PC-9 (cell line): ENCODE measurements around the gene SLAMF1. TPM values are rescaled to one million over a fixed set of nuclear protein-coding genes. Genes with fewer than 3 reads are reported as not detected.

Source experiments
- BruUV-seq: library from RNA; stranded (reverse); fragments of 400-500 nt; replicated peaks from 2 replicates; lab custom pipeline; 2021; lab: Mats Ljungman, UMichigan
- CTCF ChIA-PET: fragments of 300-600 bp; sonication (Branson Sonifier 250); formaldehyde crosslinking; loops from one replicate; lab custom pipeline; 2022; ENCODE audit warnings: antibody characterized with exemption; lab: Charles Lee
- POLR2A ChIA-PET: fragments of 300-600 bp; sonication (Branson Sonifier 250); formaldehyde crosslinking; loops from one replicate; lab custom pipeline; 2022; ENCODE audit warnings: antibody characterized with exemption; ENCODE audit not compliant: unreplicated experiment; lab: Charles Lee
- DNase-seq, 2 experiments: peaks; one replicate each; pipeline versions ENCODE4 v3.0.0 to v3.0.0-alpha.2; 2015 to 2022; ENCODE audit warnings: mixed read lengths in 1 of 2
- H2AFZ ChIP-seq: fragments of 200-600 bp; sonication (generic); 2 replicates; pipeline ENCODE4 v1.8.1; 2017; ENCODE audit warnings: antibody characterized with exemption
- H3F3A ChIP-seq: fragments of 200-600 bp; sonication (generic); 2 replicates; pipeline ENCODE4 v1.8.1; 2017; ENCODE audit warnings: antibody characterized with exemption, mild to moderate bottlenecking, low read depth; ENCODE audit not compliant: insufficient read depth
- H3K27ac ChIP-seq: fragments of 200-600 bp; sonication (generic); 2 replicates; pipeline ENCODE4 v1.6.1; 2016; ENCODE audit warnings: mixed run types
- H3K27me3 ChIP-seq: fragments of 200-600 bp; sonication (generic); 2 replicates; pipeline ENCODE4 v1.6.1; 2016; ENCODE audit warnings: low read depth, mixed run types; ENCODE audit not compliant: insufficient read depth
- H3K36me3 ChIP-seq: fragments of 200-600 bp; sonication (generic); 2 replicates; pipeline ENCODE4 v1.6.1; 2016; ENCODE audit warnings: low read depth, mixed run types
- H3K4me1 ChIP-seq: fragments of 200-600 bp; sonication (generic); replicated peaks from 2 replicates; pipeline ENCODE4 v1.6.1; 2016; ENCODE audit warnings: mixed run types; ENCODE audit not compliant: insufficient read depth
- H3K4me2 ChIP-seq: fragments of 200-600 bp; sonication (generic); 2 replicates; pipeline ENCODE4 v1.6.1; 2017; ENCODE audit warnings: mixed run types
- H3K4me3 ChIP-seq: fragments of 200-600 bp; sonication (generic); 2 replicates; pipeline ENCODE4 v1.6.1; 2016; ENCODE audit warnings: mixed run types
- H3K79me2 ChIP-seq: fragments of 200-600 bp; sonication (generic); 2 replicates; pipeline ENCODE4 v1.6.1; 2017; ENCODE audit warnings: low read depth, mixed run types
- H3K9me2 ChIP-seq: fragments of 200-600 bp; sonication (generic); 2 replicates; pipeline ENCODE4 v1.8.1; 2017; ENCODE audit warnings: mild to moderate bottlenecking; ENCODE audit not compliant: insufficient read depth
- H3K9me3 ChIP-seq: fragments of 200-600 bp; sonication (generic); 2 replicates; pipeline ENCODE4 v1.8.1; 2016; ENCODE audit warnings: low read depth; ENCODE audit not compliant: insufficient read depth
- H4K20me1 ChIP-seq: fragments of 200-600 bp; sonication (generic); 2 replicates; pipeline ENCODE4 v1.8.1; 2017; ENCODE audit not compliant: insufficient read depth
- EZH2 ChIP-seq: fragments of 200-600 bp; sonication (generic); IDR thresholded peaks from 2 replicates; pipeline ENCODE4 v1.8.0; 2017; ENCODE audit warnings: antibody characterized with exemption, low read depth
- intact Hi-C: fragments of 100-400 bp; cut with micrococcal nuclease; formaldehyde crosslinking; loops from one replicate; pipeline ENCODE4 v1.10.0; 2022; ENCODE audit not compliant: unreplicated experiment
- total RNA-seq: library from RNA; stranded (reverse); gene quantifications from 2 replicates; pipeline ENCODE4 v1.2.3, GENCODE V29; 2021
- TF ChIP-seq, protein P1 (sequence below): fragments of 200-600 bp; sonication (generic); conservative IDR thresholded peaks from 2 replicates; pipeline ENCODE4 v1.6.1; 2017; ENCODE audit warnings: mixed run types, antibody characterized with exemption, mild to moderate bottlenecking, moderate library complexity

Gene SLAMF1
- total RNA-seq, 1 experiment from 2014 or later, result not detected

DNA sequence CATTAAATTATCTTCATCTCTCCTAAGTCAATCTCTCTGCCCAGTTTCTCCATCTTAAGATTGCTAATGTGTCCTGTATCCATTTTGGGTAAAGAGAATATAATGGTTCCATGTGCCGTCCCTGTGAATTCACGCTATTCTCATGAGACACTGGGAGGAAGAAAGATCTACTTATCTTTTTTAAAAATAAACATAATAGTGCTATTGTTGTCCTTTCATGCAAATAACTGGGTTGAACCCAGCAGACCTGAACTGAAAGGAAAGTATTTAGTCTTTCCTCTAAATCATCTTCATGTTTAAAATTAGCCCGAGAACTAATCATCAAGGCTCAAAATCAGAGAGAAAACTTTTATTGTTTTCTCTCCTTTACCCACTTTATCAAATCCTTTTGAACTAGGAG is 22.4 kb downstream of the SLAMF1 start:
- no peak overlapping the region for H3K4me2 ChIP-seq
- H3K27me3 ChIP-seq, result peaks cover 40% of the 10 kb centered on the region; the same call in 1 of the 2 replicates
- no peaks in the 10 kb centered on the region for H3K9me2 ChIP-seq
- intact Hi-C loops, result no loop called here
- no peaks in the 10 kb centered on the region for H3K4me1 ChIP-seq
- BruUV-seq, result no TSS peak
- ChIA-PET POLR2A (no interaction called here), CTCF (no interaction called here)
- no peak overlapping the region for H3K4me3 ChIP-seq
- H3K9me3 ChIP-seq, result no peaks in the 10 kb centered on the region
- H3K36me3 ChIP-seq, result no peaks in the 10 kb centered on the region
- no peak overlapping the region for H2AFZ ChIP-seq
- H3K79me2 ChIP-seq, result no peaks in the 10 kb centered on the region
- no peaks in the 10 kb centered on the region for H3F3A ChIP-seq
- TF ChIP-seq, protein P1, sequence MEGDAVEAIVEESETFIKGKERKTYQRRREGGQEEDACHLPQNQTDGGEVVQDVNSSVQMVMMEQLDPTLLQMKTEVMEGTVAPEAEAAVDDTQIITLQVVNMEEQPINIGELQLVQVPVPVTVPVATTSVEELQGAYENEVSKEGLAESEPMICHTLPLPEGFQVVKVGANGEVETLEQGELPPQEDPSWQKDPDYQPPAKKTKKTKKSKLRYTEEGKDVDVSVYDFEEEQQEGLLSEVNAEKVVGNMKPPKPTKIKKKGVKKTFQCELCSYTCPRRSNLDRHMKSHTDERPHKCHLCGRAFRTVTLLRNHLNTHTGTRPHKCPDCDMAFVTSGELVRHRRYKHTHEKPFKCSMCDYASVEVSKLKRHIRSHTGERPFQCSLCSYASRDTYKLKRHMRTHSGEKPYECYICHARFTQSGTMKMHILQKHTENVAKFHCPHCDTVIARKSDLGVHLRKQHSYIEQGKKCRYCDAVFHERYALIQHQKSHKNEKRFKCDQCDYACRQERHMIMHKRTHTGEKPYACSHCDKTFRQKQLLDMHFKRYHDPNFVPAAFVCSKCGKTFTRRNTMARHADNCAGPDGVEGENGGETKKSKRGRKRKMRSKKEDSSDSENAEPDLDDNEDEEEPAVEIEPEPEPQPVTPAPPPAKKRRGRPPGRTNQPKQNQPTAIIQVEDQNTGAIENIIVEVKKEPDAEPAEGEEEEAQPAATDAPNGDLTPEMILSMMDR, result no peak
- no peak for TF ChIP-seq EZH2
- DNase-seq, result no peak
- H4K20me1 ChIP-seq, result no peaks in the 10 kb centered on the region
- H3K27ac ChIP-seq, result no peak overlapping the region

DNA sequence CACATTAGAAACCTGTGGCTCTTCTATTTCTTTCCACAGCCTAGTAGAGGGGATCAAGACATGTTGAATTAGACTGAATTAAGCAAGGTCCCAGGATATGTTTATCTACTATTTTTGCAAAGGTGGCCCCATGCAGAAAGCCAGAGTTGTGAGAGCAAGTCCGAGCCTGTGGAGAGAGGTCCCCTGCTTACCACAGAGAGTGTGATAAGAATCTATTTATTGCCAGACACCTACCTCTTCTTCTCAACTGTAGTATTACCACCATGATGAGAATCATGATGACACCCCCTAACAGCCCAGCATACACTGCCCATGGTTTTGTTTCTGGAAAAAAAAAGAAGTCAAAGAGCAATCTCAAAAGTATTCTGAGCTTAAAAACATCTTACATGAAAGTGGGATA is 23.0 kb downstream of the SLAMF1 start:
- H3K4me1 ChIP-seq, result no peaks in the 10 kb centered on the region
- H3K9me3 ChIP-seq, result no peaks in the 10 kb centered on the region
- no peaks in the 10 kb centered on the region for H4K20me1 ChIP-seq
- no TSS peak for BruUV-seq
- H3K27ac ChIP-seq, result no peak overlapping the region
- H3F3A ChIP-seq, result no peaks in the 10 kb centered on the region
- H3K4me2 ChIP-seq, result no peak overlapping the region
- POLR2A ChIA-PET, result no interaction called here
- DNase-seq, result no peak
- no peak overlapping the region for H2AFZ ChIP-seq
- no peak overlapping the region for H3K4me3 ChIP-seq
- peaks cover 38% of the 10 kb centered on the region; the same call in 1 of the 2 replicates for H3K27me3 ChIP-seq
- no peaks in the 10 kb centered on the region for H3K79me2 ChIP-seq
- CTCF ChIA-PET, result no interaction called here
- no peak for TF ChIP-seq EZH2
- TF ChIP-seq, protein P1, result no peak
- no peaks in the 10 kb centered on the region for H3K36me3 ChIP-seq
- intact Hi-C loops, result no loop called here
- no peaks in the 10 kb centered on the region for H3K9me2 ChIP-seq

DNA sequence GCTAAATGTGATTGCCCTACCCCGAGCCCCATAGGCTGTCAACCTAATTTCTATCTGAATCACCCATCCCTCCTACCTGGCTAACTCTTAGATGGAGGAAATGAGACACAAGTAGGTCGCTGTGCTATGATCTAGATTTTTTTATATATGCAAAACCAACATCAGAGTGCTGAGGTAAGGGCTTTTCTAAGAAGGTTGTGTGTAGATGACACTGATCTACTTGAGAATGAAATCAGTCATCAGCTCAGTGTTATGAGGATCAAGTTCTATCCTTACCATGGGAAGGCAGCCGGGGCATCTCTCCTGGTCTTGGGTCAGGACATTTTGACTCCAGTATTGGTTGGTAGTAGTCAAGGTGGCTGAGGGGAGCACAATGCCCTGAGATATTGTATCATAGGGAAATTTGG is 23.6 kb downstream of the SLAMF1 start:
- H3K4me2 ChIP-seq, result no peak overlapping the region
- DNase-seq, result no peak
- H3K79me2 ChIP-seq, result no peaks in the 10 kb centered on the region
- no peaks in the 10 kb centered on the region for H3K36me3 ChIP-seq
- no peak overlapping the region for H3K4me3 ChIP-seq
- CTCF ChIA-PET, result interaction anchor here (0.5 kb wide), 1 partner anchor 437 kb away, joined by 6 read pairs; no protein-coding TSS in a partner anchor
- no TSS peak for BruUV-seq
- no peak overlapping the region for H3K27ac ChIP-seq
- no peaks in the 10 kb centered on the region for H3K4me1 ChIP-seq
- H3K9me2 ChIP-seq, result no peaks in the 10 kb centered on the region
- no peak for TF ChIP-seq EZH2
- TF ChIP-seq, protein P1, result no peak
- no peak overlapping the region for H2AFZ ChIP-seq
- H4K20me1 ChIP-seq, result no peaks in the 10 kb centered on the region
- no peaks in the 10 kb centered on the region for H3F3A ChIP-seq
- H3K9me3 ChIP-seq, result no peaks in the 10 kb centered on the region
- peaks cover 38% of the 10 kb centered on the region; the same call in 1 of the 2 replicates for H3K27me3 ChIP-seq
- POLR2A ChIA-PET, result no interaction called here
- intact Hi-C loops, result no loop called here
